ENCODE measurements around the gene SLC9A9.

Gene SLC9A9

GRCh38 chr3:143791386-143791785 lies 56.9 kb downstream of the SLC9A9 start:
- TF ChIP-seq CTCF (IDR thresholded peaks at IDR 0.05; ENCODE audit: low read depth, low read length, missing control alignments), result no peak
- no peak for DNase-seq (ENCODE audit: extremely low read depth, low read depth)
- no peak overlapping the region for H3K4me3 ChIP-seq (replicated peaks; ENCODE audit: low read depth, low read length)

GRCh38 chr3:143786219-143787191 lies 61.8 kb downstream of the SLC9A9 start:
- no peak for TF ChIP-seq CTCF (IDR thresholded peaks at IDR 0.05; ENCODE audit: low read depth, low read length, missing control alignments)
- no peak overlapping the region for H3K4me3 ChIP-seq (replicated peaks; ENCODE audit: low read depth, low read length)
- DNase-seq (ENCODE audit: extremely low read depth, low read depth), result no peak

GRCh38 chr3:143784446-143784845 lies 63.8 kb downstream of the SLC9A9 start:
- no peak overlapping the region for H3K4me3 ChIP-seq (replicated peaks; ENCODE audit: low read depth, low read length)
- no peak for DNase-seq (ENCODE audit: extremely low read depth, low read depth)
- TF ChIP-seq CTCF (IDR thresholded peaks at IDR 0.05; ENCODE audit: low read depth, low read length, missing control alignments), result no peak

GRCh38 chr3:143783851-143784370 lies 64.4 kb downstream of the SLC9A9 start:
- TF ChIP-seq CTCF (IDR thresholded peaks at IDR 0.05; ENCODE audit: low read depth, low read length, missing control alignments), result no peak
- DNase-seq (ENCODE audit: extremely low read depth, low read depth), result no peak
- no peak overlapping the region for H3K4me3 ChIP-seq (replicated peaks; ENCODE audit: low read depth, low read length)

GRCh38 chr3:143775459-143775858 lies 72.8 kb downstream of the SLC9A9 start:
- DNase-seq (ENCODE audit: extremely low read depth, low read depth), result peak; percentile 33
- TF ChIP-seq CTCF (IDR thresholded peaks at IDR 0.05; ENCODE audit: low read depth, low read length, missing control alignments), result peak; percentile 47
- no peak overlapping the region for H3K4me3 ChIP-seq (replicated peaks; ENCODE audit: low read depth, low read length)

- no peak for TF ChIP-seq CTCF (IDR thresholded peaks at IDR 0.05; ENCODE audit: low read depth, low read length, missing control alignments)
- no peak for DNase-seq (ENCODE audit: extremely low read depth, low read depth)
- no peak overlapping the region for H3K4me3 ChIP-seq (replicated peaks; ENCODE audit: low read depth, low read length)
These were observed 76.3 kb downstream of the SLC9A9 start for GRCh38 chr3:143771939-143772338.

All from HFF-Myc (cell line).